Stimulated activated effector memory CD8-positive, alpha-beta T cell treated with anti-CD3 and anti-CD28 coated beads, Interleukin-12 subunit alpha, Interleukin-12 subunit beta, amount 100 ng/mL, for 72 hours (primary cell): ENCODE results near the gene RAB21.
"Not testable (repeated sequence)": the region's sequence is repeated elsewhere in the genome, so short reads cannot be mapped to it uniquely, and the experiment has no call there.

ENCODE experiments used
- ATAC-seq: fragments of 150-1000 bp; cut with Tn5 transposase; 2 replicates; pipeline ENCODE4 v1.10.0; 2021
- DNase-seq, 2 donors: peaks; one replicate each; pipeline ENCODE4 v3.0.0; 2021 to 2022; ENCODE audit warnings: low spot score in 2 of 2
- H3K27ac Mint-ChIP-seq: one replicate; pipeline ENCODE4 v1.8.0; 2022; ENCODE audit warnings: mild to moderate bottlenecking, mixed read lengths
- H3K36me3 Mint-ChIP-seq: one replicate; pipeline ENCODE4 v1.8.0; 2022; ENCODE audit warnings: mild to moderate bottlenecking, mixed read lengths
- H3K4me1 Mint-ChIP-seq: one replicate; pipeline ENCODE4 v1.8.0; 2022; ENCODE audit warnings: mixed read lengths
- H3K4me3 Mint-ChIP-seq: one replicate; pipeline ENCODE4 v1.8.0; 2022; ENCODE audit warnings: mild to moderate bottlenecking, mixed read lengths
- H3K9me3 Mint-ChIP-seq: one replicate; pipeline ENCODE4 v1.8.0; 2022; ENCODE audit warnings: mixed read lengths

RAB21 gene

GRCh38 chr12:71810921-71811320, 56.3 kb downstream of the RAB21 start:
- no peak for DNase-seq
- no peak overlapping the region for H3K27ac Mint-ChIP-seq
- no peak for ATAC-seq
- H3K36me3 Mint-ChIP-seq: no peaks in the 10 kb centered on the region
- no peak overlapping the region for H3K4me3 Mint-ChIP-seq
- no peaks in the 10 kb centered on the region for H3K4me1 Mint-ChIP-seq
- H3K9me3 Mint-ChIP-seq: no peaks in the 10 kb centered on the region

- not testable (repeated sequence) for H3K9me3 Mint-ChIP-seq, DNase-seq, H3K4me1 Mint-ChIP-seq, H3K27ac Mint-ChIP-seq, ATAC-seq, H3K36me3 Mint-ChIP-seq, H3K4me3 Mint-ChIP-seq
Measured at GRCh38 chr12:71815242-71815641, 60.6 kb downstream of the RAB21 start.

DNA sequence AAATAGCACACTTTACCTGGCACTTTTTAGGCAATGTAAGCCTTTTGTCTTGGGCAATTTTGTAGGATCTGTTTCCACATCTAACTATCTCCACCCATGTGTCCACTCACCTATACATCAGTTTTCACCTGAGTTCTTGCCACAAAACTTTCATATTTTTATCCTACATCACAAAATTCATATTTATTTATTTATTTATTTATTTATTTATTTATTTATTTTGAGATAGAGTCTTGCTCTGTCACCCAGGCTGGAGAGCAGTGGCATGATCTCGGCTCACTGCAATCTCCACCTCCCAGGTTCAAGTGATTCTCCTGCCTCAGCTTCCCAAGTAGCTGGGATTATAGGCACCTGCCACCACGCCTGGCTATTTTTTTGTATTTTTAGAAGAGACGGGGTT, 67.4 kb downstream of the RAB21 start:
- not testable (repeated sequence) for ATAC-seq, H3K4me3 Mint-ChIP-seq, DNase-seq, H3K9me3 Mint-ChIP-seq, H3K4me1 Mint-ChIP-seq, H3K36me3 Mint-ChIP-seq, H3K27ac Mint-ChIP-seq

GRCh38 chr12:71828813-71829212, 74.2 kb downstream of the RAB21 start:
- ATAC-seq (no peak), DNase-seq (no peak)
- Mint-ChIP-seq H3K9me3 (no peaks in the 10 kb centered on the region), H3K36me3 (no peaks in the 10 kb centered on the region), H3K4me3 (no peak overlapping the region), H3K27ac (no peak overlapping the region), H3K4me1 (no peaks in the 10 kb centered on the region)

GRCh38 chr12:71837356-71837755, 82.7 kb downstream of the RAB21 start:
- Mint-ChIP-seq H3K27ac (no peak overlapping the region), H3K9me3 (no peaks in the 10 kb centered on the region), H3K4me1 (peaks cover 34% of the 10 kb centered on the region), H3K36me3 (peaks cover 24% of the 10 kb centered on the region), H3K4me3 (no peak overlapping the region)
- DNase-seq: no peak
- ATAC-seq: no peak

DNA sequence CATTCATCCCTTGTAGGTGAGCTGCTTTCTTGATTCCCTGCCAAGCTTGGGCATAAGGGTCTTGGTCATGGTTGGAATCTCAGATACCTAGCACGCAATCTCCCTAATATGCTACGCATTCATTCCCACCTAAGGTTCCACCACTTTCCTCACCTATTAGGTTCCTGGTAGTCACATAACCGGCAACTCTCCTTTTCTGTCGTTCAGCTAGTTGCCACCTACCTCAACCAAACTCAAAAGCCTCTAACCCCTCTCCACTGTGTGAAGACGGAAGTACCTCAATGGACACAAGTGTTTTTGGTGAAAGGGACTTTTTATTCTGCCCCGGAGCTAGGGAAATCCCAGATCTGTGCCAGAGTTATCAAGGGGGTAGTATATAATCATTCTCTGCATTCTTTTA, 83.6 kb downstream of the RAB21 start:
- H3K4me1 Mint-ChIP-seq: peaks cover 36% of the 10 kb centered on the region
- H3K27ac Mint-ChIP-seq: peak overlapping the region; percentile 98
- H3K4me3 Mint-ChIP-seq: peak overlapping the region; percentile 84
- no peaks in the 10 kb centered on the region for H3K9me3 Mint-ChIP-seq
- no peak for DNase-seq
- H3K36me3 Mint-ChIP-seq: peaks cover 24% of the 10 kb centered on the region
- ATAC-seq: no peak

- H3K9me3 Mint-ChIP-seq: no peaks in the 10 kb centered on the region
- DNase-seq (no peak), ATAC-seq (no peak)
- peaks cover 24% of the 10 kb centered on the region for H3K36me3 Mint-ChIP-seq
- peaks cover 36% of the 10 kb centered on the region for H3K4me1 Mint-ChIP-seq
- peak overlapping the region; percentile 98 for H3K27ac Mint-ChIP-seq
- H3K4me3 Mint-ChIP-seq: peak overlapping the region; percentile 84
Measured at GRCh38 chr12:71838676-71839075, 84.0 kb downstream of the RAB21 start.

- peak overlapping the region; percentile 98 for H3K27ac Mint-ChIP-seq
- H3K9me3 Mint-ChIP-seq: no peaks in the 10 kb centered on the region
- ATAC-seq: peak; percentile 38
- peaks cover 36% of the 10 kb centered on the region for H3K4me1 Mint-ChIP-seq
- H3K4me3 Mint-ChIP-seq: peak overlapping the region; percentile 84
- peak in 1 of 2 donors; percentile 58 for DNase-seq
- peaks cover 24% of the 10 kb centered on the region for H3K36me3 Mint-ChIP-seq
Measured at GRCh38 chr12:71840231-71840847, 85.7 kb downstream of the RAB21 start.

- peaks cover 25% of the 10 kb centered on the region for H3K36me3 Mint-ChIP-seq
- no peak for ATAC-seq
- H3K4me3 Mint-ChIP-seq: no peak overlapping the region
- H3K27ac Mint-ChIP-seq: no peak overlapping the region
- no peaks in the 10 kb centered on the region for H3K9me3 Mint-ChIP-seq
- peaks cover 16% of the 10 kb centered on the region for H3K4me1 Mint-ChIP-seq
- no peak for DNase-seq
Measured at GRCh38 chr12:71846322-71846940, 91.8 kb downstream of the RAB21 start.

- peaks cover 14% of the 10 kb centered on the region for H3K4me1 Mint-ChIP-seq
- H3K4me3 Mint-ChIP-seq: no peak overlapping the region
- peaks cover 20% of the 10 kb centered on the region for H3K36me3 Mint-ChIP-seq
- peaks cover 5% of the 10 kb centered on the region for H3K9me3 Mint-ChIP-seq
- ATAC-seq: peak; percentile 75
- DNase-seq: no peak
- H3K27ac Mint-ChIP-seq: peak overlapping the region; percentile 49
Measured at GRCh38 chr12:71848212-71848611, 93.5 kb downstream of the RAB21 start.

DNA sequence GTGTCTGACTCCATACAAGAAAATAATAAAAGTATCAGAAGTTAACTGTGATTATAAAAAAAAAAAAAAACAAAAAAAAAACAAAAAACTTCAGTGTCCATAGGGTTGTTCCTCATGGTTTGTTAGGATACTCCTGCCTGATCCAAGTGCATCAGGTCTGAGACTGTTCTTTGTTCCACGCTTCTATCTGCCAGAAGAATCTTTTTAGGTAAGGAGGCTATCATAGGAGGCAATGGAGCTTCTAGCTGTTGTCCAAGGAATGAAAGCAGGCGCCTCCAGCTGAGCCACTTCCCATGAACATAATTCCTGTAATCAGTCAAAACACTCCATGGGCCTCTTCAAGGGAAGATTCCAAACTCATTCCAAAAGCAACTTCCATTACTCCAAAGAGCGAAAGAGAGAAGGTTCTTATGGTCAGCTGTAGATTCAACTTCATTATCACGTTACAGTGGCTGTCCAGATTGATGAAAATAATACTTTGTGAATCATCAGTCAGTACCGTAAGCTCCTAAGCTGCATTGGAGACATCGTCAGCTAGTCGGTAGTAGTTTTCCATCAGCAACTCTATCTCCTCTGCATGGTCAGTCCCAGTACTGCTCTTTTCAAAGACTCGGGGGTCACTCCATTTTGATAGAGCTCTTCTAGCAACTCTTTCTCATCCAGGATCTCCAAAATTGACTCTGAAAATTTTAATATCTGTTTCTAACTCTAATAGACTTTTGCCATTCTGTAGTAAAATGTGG, 94.6 kb downstream of the RAB21 start:
- H3K4me3 Mint-ChIP-seq: no peak overlapping the region
- ATAC-seq (no peak), DNase-seq (no peak)
- H3K9me3 Mint-ChIP-seq: peaks cover 5% of the 10 kb centered on the region
- peaks cover 23% of the 10 kb centered on the region for H3K4me1 Mint-ChIP-seq
- peaks cover 20% of the 10 kb centered on the region for H3K36me3 Mint-ChIP-seq
- H3K27ac Mint-ChIP-seq: no peak overlapping the region
